ENCODE measurements around the gene FOXA2. TPM values are rescaled to one million over a fixed set of nuclear protein-coding genes. Genes with fewer than 3 reads are reported as not detected.

Gene FOXA2
- total RNA-seq, 4 donors from 2014 or later = not detected

- no peaks in the 10 kb centered on the region for H3K9me3 ChIP-seq
- no peak for DNase-seq (ENCODE audit: low spot score in 2 of 2)
- 59% methylated on average over 9 of the region's 9 CpGs for WGBS
- no peak for TF ChIP-seq POLR2AphosphoS5 (IDR thresholded peaks at IDR 0.05)
- no peak for TF ChIP-seq POLR2A (IDR thresholded peaks at IDR 0.05)
- no peak for TF ChIP-seq EP300 (IDR thresholded peaks at IDR 0.05)
- TF ChIP-seq, protein P1, sequence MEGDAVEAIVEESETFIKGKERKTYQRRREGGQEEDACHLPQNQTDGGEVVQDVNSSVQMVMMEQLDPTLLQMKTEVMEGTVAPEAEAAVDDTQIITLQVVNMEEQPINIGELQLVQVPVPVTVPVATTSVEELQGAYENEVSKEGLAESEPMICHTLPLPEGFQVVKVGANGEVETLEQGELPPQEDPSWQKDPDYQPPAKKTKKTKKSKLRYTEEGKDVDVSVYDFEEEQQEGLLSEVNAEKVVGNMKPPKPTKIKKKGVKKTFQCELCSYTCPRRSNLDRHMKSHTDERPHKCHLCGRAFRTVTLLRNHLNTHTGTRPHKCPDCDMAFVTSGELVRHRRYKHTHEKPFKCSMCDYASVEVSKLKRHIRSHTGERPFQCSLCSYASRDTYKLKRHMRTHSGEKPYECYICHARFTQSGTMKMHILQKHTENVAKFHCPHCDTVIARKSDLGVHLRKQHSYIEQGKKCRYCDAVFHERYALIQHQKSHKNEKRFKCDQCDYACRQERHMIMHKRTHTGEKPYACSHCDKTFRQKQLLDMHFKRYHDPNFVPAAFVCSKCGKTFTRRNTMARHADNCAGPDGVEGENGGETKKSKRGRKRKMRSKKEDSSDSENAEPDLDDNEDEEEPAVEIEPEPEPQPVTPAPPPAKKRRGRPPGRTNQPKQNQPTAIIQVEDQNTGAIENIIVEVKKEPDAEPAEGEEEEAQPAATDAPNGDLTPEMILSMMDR (IDR thresholded peaks at IDR 0.05) = no peak
- peaks cover 27% of the 10 kb centered on the region for H3K27me3 ChIP-seq
- H3K4me3 ChIP-seq = no peak overlapping the region
- H3K4me1 ChIP-seq = no peaks in the 10 kb centered on the region
- no peaks in the 10 kb centered on the region for H3K36me3 ChIP-seq
- H3K27ac ChIP-seq = no peak overlapping the region
These were observed 36.0 kb upstream of the FOXA2 start for GRCh38 chr20:22620342-22620741.

DNA sequence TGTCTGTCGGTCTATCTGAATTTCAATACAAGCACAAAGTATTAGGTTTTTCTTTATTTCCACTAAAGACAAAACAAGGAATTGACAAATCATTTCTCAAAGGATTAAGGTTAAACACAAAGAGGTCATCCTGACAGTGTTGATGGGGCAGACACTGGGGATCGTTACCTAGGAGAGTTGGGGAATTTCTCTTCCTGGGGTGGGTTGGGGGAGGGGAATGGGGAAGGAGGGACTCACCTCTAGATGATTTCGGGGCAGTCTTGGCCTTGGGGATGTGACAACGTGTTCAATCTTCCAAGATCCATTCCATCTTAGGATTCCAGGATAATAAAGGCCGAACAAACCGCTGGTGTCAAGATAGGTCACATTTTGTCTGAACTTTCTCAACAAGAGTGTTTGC, 35.4 kb upstream of the FOXA2 start:
- Histone ChIP-seq H3K27ac (no peak overlapping the region), H3K27me3 (peaks cover 27% of the 10 kb centered on the region), H3K4me1 (no peaks in the 10 kb centered on the region), H3K4me3 (no peak overlapping the region), H3K36me3 (no peaks in the 10 kb centered on the region), H3K9me3 (no peaks in the 10 kb centered on the region)
- WGBS = 67% methylated on average over 6 of the region's 6 CpGs
- no peak for TF ChIP-seq POLR2A (IDR thresholded peaks at IDR 0.05)
- TF ChIP-seq, protein P1 (IDR thresholded peaks at IDR 0.05) = no peak
- no peak for TF ChIP-seq EP300 (IDR thresholded peaks at IDR 0.05)
- no peak for TF ChIP-seq POLR2AphosphoS5 (IDR thresholded peaks at IDR 0.05)
- no peak for DNase-seq (ENCODE audit: low spot score in 2 of 2)

GRCh38 chr20:22619272-22619671, 34.9 kb upstream of the FOXA2 start:
- H3K9me3 ChIP-seq = no peaks in the 10 kb centered on the region
- no peak for DNase-seq (ENCODE audit: low spot score in 2 of 2)
- 30% methylated on average over 2 of the region's 2 CpGs for WGBS
- peaks cover 27% of the 10 kb centered on the region for H3K27me3 ChIP-seq
- no peak overlapping the region for H3K27ac ChIP-seq
- H3K4me1 ChIP-seq = no peaks in the 10 kb centered on the region
- TF ChIP-seq POLR2A (IDR thresholded peaks at IDR 0.05) = no peak
- no peak for TF ChIP-seq EP300 (IDR thresholded peaks at IDR 0.05)
- TF ChIP-seq, protein P1 (IDR thresholded peaks at IDR 0.05) = no peak
- TF ChIP-seq POLR2AphosphoS5 (IDR thresholded peaks at IDR 0.05) = no peak
- no peak overlapping the region for H3K4me3 ChIP-seq
- H3K36me3 ChIP-seq = no peaks in the 10 kb centered on the region

GRCh38 chr20:22617160-22617559, 32.8 kb upstream of the FOXA2 start:
- no peak for TF ChIP-seq EP300 (IDR thresholded peaks at IDR 0.05)
- no peak for TF ChIP-seq POLR2A (IDR thresholded peaks at IDR 0.05)
- TF ChIP-seq, protein P1 (IDR thresholded peaks at IDR 0.05) = no peak
- TF ChIP-seq POLR2AphosphoS5 (IDR thresholded peaks at IDR 0.05) = no peak
- 92% methylated on average over 3 of the region's 3 CpGs for WGBS
- Histone ChIP-seq H3K27me3 (peaks cover 23% of the 10 kb centered on the region), H3K4me1 (no peaks in the 10 kb centered on the region), H3K4me3 (no peak overlapping the region), H3K9me3 (no peaks in the 10 kb centered on the region), H3K36me3 (no peaks in the 10 kb centered on the region), H3K27ac (no peak overlapping the region)
- no peak for DNase-seq (ENCODE audit: low spot score in 2 of 2)

GRCh38 chr20:22616551-22616950, 32.2 kb upstream of the FOXA2 start:
- TF ChIP-seq POLR2AphosphoS5 (IDR thresholded peaks at IDR 0.05) = no peak
- TF ChIP-seq, protein P1 (IDR thresholded peaks at IDR 0.05) = no peak
- DNase-seq (ENCODE audit: low spot score in 2 of 2) = no peak
- Histone ChIP-seq H3K27ac (no peak overlapping the region), H3K36me3 (no peaks in the 10 kb centered on the region), H3K27me3 (peaks cover 23% of the 10 kb centered on the region), H3K9me3 (no peaks in the 10 kb centered on the region), H3K4me3 (no peak overlapping the region), H3K4me1 (no peaks in the 10 kb centered on the region)
- whole genome bisulfite sequencing = 53% methylated on average over 3 of the region's 3 CpGs
